Choroid plexus epithelial cell (primary cell): ENCODE data around the gene RANBP9.

Experiments used
- DNase-seq: peaks from one replicate; pipeline ENCODE4 v3.0.0-alpha.2; 2010; ENCODE audit warnings: low read depth
- H3K4me3 ChIP-seq: 2 replicates; pipeline ENCODE4 v1.5.1; 2011; ENCODE audit warnings: low read depth, mild to moderate bottlenecking, control low read depth, low read length, moderate library complexity
- CTCF ChIP-seq: conservative IDR thresholded peaks from 2 replicates; pipeline ENCODE4 v1.5.1; 2011; ENCODE audit warnings: low read depth, mild to moderate bottlenecking, control low read depth, inconsistent platforms, low read length, moderate library complexity

The RANBP9 gene

DNA sequence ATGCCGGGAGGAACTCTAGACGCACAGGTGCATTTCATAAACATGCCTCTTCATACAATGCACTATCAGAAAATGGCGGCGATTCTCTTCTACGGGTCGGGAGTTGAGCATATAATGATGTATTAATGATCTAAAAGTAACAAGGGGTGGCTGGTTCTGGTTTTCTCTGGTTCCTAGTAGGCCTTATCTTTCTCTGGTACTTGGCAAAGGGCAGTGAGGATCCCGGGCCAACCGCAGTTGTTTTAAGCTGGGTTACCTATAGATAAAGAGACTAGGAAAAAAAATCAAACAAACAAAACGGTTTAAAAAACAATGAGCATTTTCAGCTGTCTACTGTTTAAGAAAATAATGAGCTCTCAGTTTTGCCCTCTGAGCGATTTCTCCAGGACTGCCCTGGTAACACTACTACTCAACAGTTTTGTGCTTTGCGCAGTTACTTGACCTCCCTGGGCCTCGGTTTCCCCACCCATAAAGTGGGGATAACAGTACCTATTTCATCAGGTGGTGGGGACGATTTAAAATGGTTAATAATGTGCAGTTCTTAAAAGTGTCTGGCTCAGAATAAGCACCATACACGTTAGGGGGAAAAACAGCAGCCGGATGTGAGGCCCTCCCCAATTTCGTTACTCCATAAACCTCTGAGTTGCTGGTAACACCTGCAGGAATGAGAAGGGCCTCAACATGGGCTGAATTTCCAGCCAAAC is 138.5 kb downstream of the RANBP9 start:
- TF ChIP-seq CTCF = no peak
- no peak overlapping the region for H3K4me3 ChIP-seq
- no peak for DNase-seq

- no peak overlapping the region for H3K4me3 ChIP-seq
- no peak for DNase-seq
- no peak for TF ChIP-seq CTCF
Measured at GRCh38 chr6:13572240-13572639, 139.4 kb downstream of the RANBP9 start.
